HepG2 (cell line): ENCODE results near the gene CCDC157. TPM values are rescaled to one million over a fixed set of nuclear protein-coding genes. Genes with fewer than 3 reads are reported as not detected.

Experiments
- ATRX ChIP-seq: sonication (generic); formaldehyde crosslinking; IDR thresholded peaks from 2 replicates; pipeline ENCODE4 v1.4.0; 2020; ENCODE audit warnings: missing genetic modification reagents, borderline replicate concordance
- CHCHD3 ChIP-seq: sonication (generic); formaldehyde crosslinking; IDR thresholded peaks from 2 replicates; pipeline ENCODE4 v1.8.0; 2022; ENCODE audit warnings: mild to moderate bottlenecking, missing genetic modification reagents, moderate library complexity
- CSRNP1 ChIP-seq: sonication (generic); formaldehyde crosslinking; IDR thresholded peaks from 2 replicates; pipeline ENCODE4 v1.8.1; 2023; ENCODE audit warnings: mild to moderate bottlenecking, missing genetic modification reagents
- JUN ChIP-seq: sonication (generic); formaldehyde crosslinking; IDR thresholded peaks from 2 replicates; pipeline ENCODE4 v1.4.0; 2020; ENCODE audit warnings: mild to moderate bottlenecking, missing genetic modification reagents
- NFIC ChIP-seq: IDR thresholded peaks from 2 replicates; pipeline ENCODE4 v1.6.1; 2012; ENCODE audit warnings: mild to moderate bottlenecking, low read length, inconsistent platforms
- RERE ChIP-seq: IDR thresholded peaks from 2 replicates; pipeline ENCODE4 v1.6.1; 2016; ENCODE audit warnings: low read depth, missing genetic modification reagents, missing compliant biosample characterization
- SKI ChIP-seq: fragments of 450-650 bp; IDR thresholded peaks from one replicate; pipeline ENCODE4 v1.6.1; 2018; ENCODE audit warnings: mild to moderate bottlenecking; ENCODE audit not compliant: partially characterized antibody
- SMC3 ChIP-seq: IDR thresholded peaks from 2 replicates; pipeline ENCODE4 v1.6.1; 2011; ENCODE audit warnings: low read length, improper control_type of control experiment
- TCF7L2 ChIP-seq: IDR thresholded peaks from 2 replicates; pipeline ENCODE4 v1.6.1; 2011; ENCODE audit warnings: mild to moderate bottlenecking, low read depth, low read length, moderate library complexity
- ZBTB20 ChIP-seq: sonication (generic); formaldehyde crosslinking; IDR thresholded peaks from 2 replicates; pipeline ENCODE4 v1.8.1; 2023; ENCODE audit warnings: missing genetic modification reagents, low read depth, mild to moderate bottlenecking, borderline replicate concordance
- ZFY ChIP-seq: sonication (generic); formaldehyde crosslinking; IDR thresholded peaks from 2 replicates; pipeline ENCODE4 v1.4.0; 2020; ENCODE audit warnings: missing genetic modification reagents
- ZNF230 ChIP-seq: sonication (generic); formaldehyde crosslinking; IDR thresholded peaks from 2 replicates; pipeline ENCODE4 v1.4.0; 2020; ENCODE audit warnings: mild to moderate bottlenecking, missing genetic modification reagents
- ZNF280D ChIP-seq: sonication (generic); formaldehyde crosslinking; IDR thresholded peaks from 2 replicates; pipeline ENCODE4 v1.5.1; 2020; ENCODE audit warnings: mild to moderate bottlenecking, missing genetic modification reagents
- ZNF512 ChIP-seq: sonication (generic); formaldehyde crosslinking; IDR thresholded peaks from 2 replicates; pipeline ENCODE4 v1.4.0; 2020; ENCODE audit warnings: mild to moderate bottlenecking, missing genetic modification reagents
- ZNF749 ChIP-seq: sonication (generic); formaldehyde crosslinking; IDR thresholded peaks from 2 replicates; pipeline ENCODE4 v1.8.0; 2022; ENCODE audit warnings: mild to moderate bottlenecking, missing genetic modification reagents, moderate library complexity, borderline replicate concordance
- polyA plus RNA-seq, 8 experiments: library from polyadenylated mRNA; depleted of rRNA in 3 of 8; stranded (reverse) in 7 of 8; unstranded in 1 of 8; fragments of >200 nt; fragmentation: Illumina TruSeq in 4 of 8; extraction: Trizol in 4 of 8; gene quantifications; 2 replicates each; pipeline versions ENCODE4 v1.2.1 to v1.2.3, GENCODE V29; 2011 to 2016; ENCODE audit warnings: low read depth in 4 of 8, missing spikeins in 1 of 8, mixed read lengths in 1 of 8; ENCODE audit not compliant: insufficient read depth in 1 of 8
- total RNA-seq, 5 experiments: library from RNA; depleted of rRNA; stranded (reverse); fragments of >200 nt; fragmentation: Illumina TruSeq; extraction: Trizol; gene quantifications; 2 replicates each; pipeline ENCODE4 v1.2.3, GENCODE V29; 2016; ENCODE audit warnings: low read depth in 1 of 5

CCDC157 gene
- total and polyA plus RNA-seq, 2 of the 13 experiments (the other 11 are each of a cell fraction or from before 2014, with no cell fraction given), result 1.4 to 1.6 TPM

- TF ChIP-seq ZNF512 (CRISPR knock-in tag) (no peak), SKI (no peak), ZNF749 (CRISPR knock-in tag) (no peak), ZBTB20 (CRISPR knock-in tag) (peak; percentile 69; the same call in 1 of the 2 replicates), ATRX (CRISPR knock-in tag) (no peak), CSRNP1 (CRISPR knock-in tag) (no peak; the same call in 1 of the 2 replicates), RERE (no peak), NFIC (0 out of 2 replicates have a peak, but pooled peaks have one; percentile 9), JUN (CRISPR knock-in tag) (no peak), ZNF230 (peak; percentile 45; the same call in 1 of the 2 replicates), SMC3 (no peak), CHCHD3 (CRISPR knock-in tag) (no peak), TCF7L2 (no peak), ZFY (no peak), ZNF280D (no peak)
These were observed 65.1 kb downstream of the CCDC157 start (continued) for GRCh38 chr22:30421695-30422480.
